ENCODE measurements around the gene ABCG2.
"Not testable (repeated sequence)": the region's sequence is repeated elsewhere in the genome, so short reads cannot be mapped to it uniquely, and the experiment has no call there.

Gene ABCG2

DNA sequence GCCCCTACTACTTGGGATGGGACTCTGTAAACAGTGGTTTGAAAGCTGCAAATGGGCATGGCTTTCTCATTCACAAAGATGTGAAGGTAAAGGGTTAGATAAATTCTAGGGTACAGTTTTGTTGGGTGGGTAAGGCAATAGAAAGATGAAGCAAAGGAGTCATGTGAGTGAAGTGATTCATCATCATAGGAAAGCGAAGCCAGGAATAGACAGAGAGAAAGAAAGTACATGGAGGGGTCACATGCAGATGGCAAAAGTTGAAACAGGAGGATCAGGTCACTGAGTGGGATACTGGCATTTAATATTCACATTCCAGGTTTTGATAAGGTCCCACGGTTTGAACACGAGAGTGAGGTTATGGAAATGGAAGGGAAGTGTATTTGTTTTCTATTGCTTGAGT is 8.2 kb upstream of the ABCG2 start:
- Histone ChIP-seq H3K36me3 (ENCODE audit: insufficient read depth, low read length) (no peaks in the 10 kb centered on the region), H3K27me3 (ENCODE audit: insufficient read depth, low read length) (no peaks in the 10 kb centered on the region), H3K27ac (ENCODE audit: low read depth, low read length) (no peak overlapping the region), H3K4me1 (ENCODE audit: insufficient read depth, low read length) (peaks cover 16% of the 10 kb centered on the region), H3K4me3 (ENCODE audit: low read length) (no peak overlapping the region), H3K9me3 (ENCODE audit: insufficient read depth, low read depth, low read length) (no peaks in the 10 kb centered on the region), H3K9ac (ENCODE audit: low read depth, low read length) (no peak overlapping the region)
- whole genome bisulfite sequencing: 99% methylated on average over 2 of the region's 3 CpGs

GRCh38 chr4:88163336-88163735 is 4.9 kb upstream of the ABCG2 start:
- Histone ChIP-seq H3K36me3 (ENCODE audit: insufficient read depth, low read length) (no peaks in the 10 kb centered on the region), H3K9ac (ENCODE audit: low read depth, low read length) (no peak overlapping the region), H3K4me1 (ENCODE audit: insufficient read depth, low read length) (peaks cover 21% of the 10 kb centered on the region), H3K9me3 (ENCODE audit: insufficient read depth, low read depth, low read length) (no peaks in the 10 kb centered on the region), H3K27me3 (ENCODE audit: insufficient read depth, low read length) (peaks cover 6% of the 10 kb centered on the region), H3K27ac (ENCODE audit: low read depth, low read length) (peak overlapping the region; percentile 68; the same call in 1 of the 2 replicates), H3K4me3 (ENCODE audit: low read length) (no peak overlapping the region)
- WGBS: 75% methylated on average over 6 of the region's 6 CpGs

DNA sequence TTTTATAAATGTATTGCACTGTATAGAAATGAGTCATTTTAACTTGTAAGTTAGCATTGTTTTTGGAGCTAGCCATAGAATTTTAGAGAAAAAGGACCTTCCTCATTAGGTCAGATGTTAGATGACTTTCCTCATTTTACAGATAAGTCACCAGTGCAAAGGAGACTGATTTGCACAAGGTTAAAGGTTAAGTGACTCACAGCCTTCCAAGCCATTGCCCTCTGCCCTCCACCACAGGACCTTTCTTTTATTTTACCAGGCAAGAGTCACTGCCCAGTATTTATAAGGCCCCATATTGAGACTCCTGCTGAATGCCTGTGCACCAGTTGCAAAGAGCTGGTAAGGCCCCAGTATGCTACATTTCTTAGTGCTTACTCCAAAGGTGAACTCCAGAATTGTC is 4.2 kb upstream of the ABCG2 start:
- Histone ChIP-seq H3K4me3 (ENCODE audit: low read length) (no peak overlapping the region), H3K4me1 (ENCODE audit: insufficient read depth, low read length) (peaks cover 27% of the 10 kb centered on the region), H3K27ac (ENCODE audit: low read depth, low read length) (no peak overlapping the region), H3K27me3 (ENCODE audit: insufficient read depth, low read length) (peaks cover 13% of the 10 kb centered on the region), H3K36me3 (ENCODE audit: insufficient read depth, low read length) (no peaks in the 10 kb centered on the region), H3K9ac (ENCODE audit: low read depth, low read length) (no peak overlapping the region), H3K9me3 (ENCODE audit: insufficient read depth, low read depth, low read length) (no peaks in the 10 kb centered on the region)

GRCh38 chr4:88159229-88159725 is 838 bp upstream of the ABCG2 start:
- 15% methylated on average over 14 of the region's 14 CpGs for WGBS
- H3K9ac ChIP-seq (ENCODE audit: low read depth, low read length): peak overlapping the region; percentile 54
- no peaks in the 10 kb centered on the region for H3K36me3 ChIP-seq (ENCODE audit: insufficient read depth, low read length)
- no peaks in the 10 kb centered on the region for H3K9me3 ChIP-seq (ENCODE audit: insufficient read depth, low read depth, low read length)
- H3K4me3 ChIP-seq (ENCODE audit: low read length): peak overlapping the region; percentile 62
- H3K27me3 ChIP-seq (ENCODE audit: insufficient read depth, low read length): peaks cover 26% of the 10 kb centered on the region
- H3K27ac ChIP-seq (ENCODE audit: low read depth, low read length): no peak overlapping the region; the same call in 1 of the 2 replicates
- peaks cover 29% of the 10 kb centered on the region for H3K4me1 ChIP-seq (ENCODE audit: insufficient read depth, low read length)

- Histone ChIP-seq H3K4me3 (ENCODE audit: low read length) (peak overlapping the region; percentile 62), H3K4me1 (ENCODE audit: insufficient read depth, low read length) (peaks cover 27% of the 10 kb centered on the region), H3K9me3 (ENCODE audit: insufficient read depth, low read depth, low read length) (no peaks in the 10 kb centered on the region), H3K9ac (ENCODE audit: low read depth, low read length) (0 out of 2 replicates have a peak overlapping the region, but pooled peaks have one; percentile 54), H3K27me3 (ENCODE audit: insufficient read depth, low read length) (peaks cover 26% of the 10 kb centered on the region), H3K27ac (ENCODE audit: low read depth, low read length) (peak overlapping the region; percentile 70; the same call in 1 of the 2 replicates), H3K36me3 (ENCODE audit: insufficient read depth, low read length) (no peaks in the 10 kb centered on the region)
- 5% methylated on average over 8 of the region's 12 CpGs for WGBS
Measured at GRCh38 chr4:88158038-88158488, 376 bp downstream of the ABCG2 start.

GRCh38 chr4:88152331-88152730 is 6.1 kb downstream of the ABCG2 start:
- 29% methylated on average over 8 of the region's 8 CpGs for WGBS
- Histone ChIP-seq H3K4me1 (ENCODE audit: insufficient read depth, low read length) (peaks cover 30% of the 10 kb centered on the region), H3K27me3 (ENCODE audit: insufficient read depth, low read length) (peaks cover 10% of the 10 kb centered on the region)
- H3K27ac ChIP-seq (ENCODE audit: low read depth, low read length); H3K4me3 ChIP-seq (ENCODE audit: low read length); H3K36me3 ChIP-seq (ENCODE audit: insufficient read depth, low read length); H3K9ac ChIP-seq (ENCODE audit: low read depth, low read length); H3K9me3 ChIP-seq (ENCODE audit: insufficient read depth, low read depth, low read length): not testable (repeated sequence)

DNA sequence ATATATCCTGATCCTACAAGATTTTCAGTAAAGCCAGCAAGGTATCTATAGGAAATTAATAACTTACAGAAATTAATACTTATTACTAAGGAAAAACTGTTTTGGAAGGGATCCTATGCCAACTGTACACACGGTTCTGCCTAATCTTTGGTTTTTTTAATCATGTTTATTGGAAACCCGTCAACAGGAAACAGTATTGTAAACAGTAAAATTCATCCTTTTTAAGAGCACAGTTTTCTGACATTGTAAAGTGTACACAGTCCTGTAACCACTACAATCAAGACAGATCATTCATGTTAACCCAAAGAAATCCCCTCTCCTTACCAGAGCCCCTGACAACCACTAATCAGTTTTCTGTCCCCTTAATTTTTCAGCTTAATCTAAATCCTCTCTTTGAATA is 9.9 kb downstream of the ABCG2 start:
- H3K9me3 ChIP-seq (ENCODE audit: insufficient read depth, low read depth, low read length): no peaks in the 10 kb centered on the region
- H3K4me3 ChIP-seq (ENCODE audit: low read length): no peak overlapping the region
- H3K36me3 ChIP-seq (ENCODE audit: insufficient read depth, low read length): no peaks in the 10 kb centered on the region
- H3K9ac ChIP-seq (ENCODE audit: low read depth, low read length): no peak overlapping the region
- peaks cover 45% of the 10 kb centered on the region for H3K4me1 ChIP-seq (ENCODE audit: insufficient read depth, low read length)
- H3K27me3 ChIP-seq (ENCODE audit: insufficient read depth, low read length): no peaks in the 10 kb centered on the region
- 77% methylated on average over 2 of the region's 2 CpGs for WGBS
- no peak overlapping the region for H3K27ac ChIP-seq (ENCODE audit: low read depth, low read length)

DNA sequence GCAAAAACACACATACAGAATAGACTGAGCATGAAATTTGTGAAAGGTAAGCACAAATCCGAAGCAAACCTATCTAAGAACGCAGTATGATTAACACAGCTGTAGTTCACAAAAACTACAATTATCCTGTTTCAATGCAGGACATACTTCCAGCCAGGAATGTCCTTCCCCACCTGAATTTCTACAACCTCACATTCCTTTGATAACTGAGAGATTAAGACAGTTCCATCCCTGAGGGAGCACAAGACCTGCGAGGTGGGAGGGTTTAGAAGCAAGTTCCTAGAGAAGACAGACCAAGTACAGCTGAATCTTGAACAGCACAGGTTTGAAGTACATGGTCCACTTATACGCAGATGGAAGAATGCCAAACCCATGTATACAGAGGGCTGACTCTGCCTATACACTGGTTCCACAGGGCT is 10.6 kb downstream of the ABCG2 start:
- H3K4me1 ChIP-seq (ENCODE audit: insufficient read depth, low read length): peaks cover 49% of the 10 kb centered on the region
- WGBS: 76% methylated on average over 4 of the region's 4 CpGs
- no peak overlapping the region for H3K4me3 ChIP-seq (ENCODE audit: low read length)
- H3K27ac ChIP-seq (ENCODE audit: low read depth, low read length): no peak overlapping the region; the same call in 1 of the 2 replicates
- no peak overlapping the region for H3K9ac ChIP-seq (ENCODE audit: low read depth, low read length)
- no peaks in the 10 kb centered on the region for H3K27me3 ChIP-seq (ENCODE audit: insufficient read depth, low read length)
- H3K36me3 ChIP-seq (ENCODE audit: insufficient read depth, low read length): no peaks in the 10 kb centered on the region
- H3K9me3 ChIP-seq (ENCODE audit: insufficient read depth, low read depth, low read length): no peaks in the 10 kb centered on the region

DNA sequence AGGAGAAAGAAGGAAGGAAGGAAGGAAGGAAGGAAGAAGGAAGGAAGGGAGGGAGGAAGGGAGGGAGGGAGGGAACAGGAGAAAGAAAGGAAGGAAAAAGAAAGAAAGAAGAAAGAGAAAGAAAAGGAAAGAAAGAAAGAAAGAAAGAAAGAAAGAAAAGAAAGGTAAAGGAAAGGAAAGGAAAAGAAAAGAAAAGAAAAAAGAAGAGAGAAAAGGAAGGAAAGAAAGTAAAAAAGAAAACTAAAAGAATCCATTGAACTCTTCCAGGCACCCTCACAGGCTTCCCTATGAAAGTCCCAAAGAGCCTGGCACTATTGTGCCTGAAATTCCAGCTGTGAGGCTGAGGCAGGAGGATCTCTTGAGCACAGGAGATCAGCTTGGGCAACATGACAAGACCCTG is 11.5 kb downstream of the ABCG2 start:
- no peak overlapping the region for H3K4me3 ChIP-seq (ENCODE audit: low read length)
- no peak overlapping the region for H3K27ac ChIP-seq (ENCODE audit: low read depth, low read length)
- H3K4me1 ChIP-seq (ENCODE audit: insufficient read depth, low read length): peaks cover 44% of the 10 kb centered on the region
- no peaks in the 10 kb centered on the region for H3K9me3 ChIP-seq (ENCODE audit: insufficient read depth, low read depth, low read length)
- no peaks in the 10 kb centered on the region for H3K36me3 ChIP-seq (ENCODE audit: insufficient read depth, low read length)
- no peaks in the 10 kb centered on the region for H3K27me3 ChIP-seq (ENCODE audit: insufficient read depth, low read length)
- no peak overlapping the region for H3K9ac ChIP-seq (ENCODE audit: low read depth, low read length)

- H3K27me3 ChIP-seq (ENCODE audit: insufficient read depth, low read length): no peaks in the 10 kb centered on the region
- no peak overlapping the region for H3K27ac ChIP-seq (ENCODE audit: low read depth, low read length)
- 92% methylated on average over 3 of the region's 3 CpGs for WGBS
- H3K36me3 ChIP-seq (ENCODE audit: insufficient read depth, low read length): no peaks in the 10 kb centered on the region
- no peak overlapping the region for H3K9ac ChIP-seq (ENCODE audit: low read depth, low read length)
- H3K4me3 ChIP-seq (ENCODE audit: low read length): no peak overlapping the region
- no peaks in the 10 kb centered on the region for H3K9me3 ChIP-seq (ENCODE audit: insufficient read depth, low read depth, low read length)
- H3K4me1 ChIP-seq (ENCODE audit: insufficient read depth, low read length): peaks cover 41% of the 10 kb centered on the region
Measured at GRCh38 chr4:88144866-88145300, 13.6 kb downstream of the ABCG2 start.

DNA sequence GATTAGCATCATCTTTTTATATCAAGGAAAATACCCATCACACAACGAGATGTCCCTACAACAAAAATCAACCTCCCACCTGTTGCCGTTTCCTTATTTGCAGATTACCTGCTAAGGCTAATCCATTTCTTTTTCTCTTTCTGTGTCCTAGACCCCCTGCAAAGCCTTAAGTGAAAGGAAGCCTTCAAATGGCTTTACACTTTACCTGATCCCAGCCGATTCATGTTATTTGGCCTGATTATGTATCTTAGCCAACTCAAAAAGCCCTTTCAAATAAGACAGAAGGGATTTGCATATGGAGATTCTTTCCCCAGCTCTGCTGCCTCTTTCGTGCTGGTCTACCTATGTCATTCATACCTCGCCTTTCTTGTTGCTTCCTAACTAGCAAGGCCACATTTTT is 14.4 kb downstream of the ABCG2 start:
- Histone ChIP-seq H3K36me3 (ENCODE audit: insufficient read depth, low read length) (no peaks in the 10 kb centered on the region), H3K9ac (ENCODE audit: low read depth, low read length) (no peak overlapping the region), H3K27ac (ENCODE audit: low read depth, low read length) (peak overlapping the region; percentile 24; the same call in 1 of the 2 replicates), H3K27me3 (ENCODE audit: insufficient read depth, low read length) (no peaks in the 10 kb centered on the region), H3K4me3 (ENCODE audit: low read length) (no peak overlapping the region), H3K9me3 (ENCODE audit: insufficient read depth, low read depth, low read length) (no peaks in the 10 kb centered on the region), H3K4me1 (ENCODE audit: insufficient read depth, low read length) (peaks cover 41% of the 10 kb centered on the region)
- 52% methylated on average over 5 of the region's 5 CpGs for WGBS

DNA sequence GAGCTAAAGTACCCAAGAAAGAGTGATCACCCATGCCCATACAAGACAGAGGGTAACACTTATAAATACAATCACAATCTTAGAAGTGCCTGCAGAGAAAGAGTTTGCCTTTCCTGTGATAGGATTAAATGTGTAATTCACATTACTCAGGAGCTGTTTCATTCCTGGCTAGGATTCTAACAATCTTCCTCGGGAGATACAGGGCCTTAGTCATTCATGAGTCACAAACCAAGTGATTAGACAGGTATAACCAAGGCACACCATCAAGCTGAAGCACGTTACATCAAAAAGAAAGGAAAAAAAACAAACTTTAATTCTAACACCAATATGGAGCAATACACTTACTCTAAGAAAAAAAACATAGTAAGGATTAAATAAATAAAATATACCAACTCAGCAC is 14.9 kb downstream of the ABCG2 start:
- no peaks in the 10 kb centered on the region for H3K36me3 ChIP-seq (ENCODE audit: insufficient read depth, low read length)
- 67% methylated on average over 2 of the region's 2 CpGs for WGBS
- H3K4me1 ChIP-seq (ENCODE audit: insufficient read depth, low read length): peaks cover 36% of the 10 kb centered on the region
- no peaks in the 10 kb centered on the region for H3K9me3 ChIP-seq (ENCODE audit: insufficient read depth, low read depth, low read length)
- no peak overlapping the region for H3K9ac ChIP-seq (ENCODE audit: low read depth, low read length)
- H3K27me3 ChIP-seq (ENCODE audit: insufficient read depth, low read length): no peaks in the 10 kb centered on the region
- H3K27ac ChIP-seq (ENCODE audit: low read depth, low read length): peak overlapping the region; percentile 56
- no peak overlapping the region for H3K4me3 ChIP-seq (ENCODE audit: low read length)
